H1 (cell line): ENCODE results near the gene THAP4. TPM values are rescaled to one million over a fixed set of nuclear protein-coding genes. Genes with fewer than 3 reads are reported as not detected.

Experiments
- CTCF ChIA-PET: fragments of 300-600 bp; sonication (Branson Sonifier 250); formaldehyde crosslinking; loops from one replicate; lab custom pipeline; 2021; ENCODE audit not compliant: partially characterized antibody; lab: Charles Lee
- POLR2A ChIA-PET: fragments of 300-600 bp; sonication (Branson Sonifier 250); formaldehyde crosslinking; loops from one replicate; lab custom pipeline; 2021; ENCODE audit warnings: inconsistent platforms; ENCODE audit not compliant: partially characterized antibody; lab: Charles Lee
- DNase-seq, 2 experiments: peaks; one replicate each; pipeline versions ENCODE4 v3.0.0 to v3.0.0-alpha.2; 2010 to 2022; ENCODE audit warnings: low spot score in 2 of 2, low read depth in 1 of 2, mixed read lengths in 1 of 2
- FAIRE-seq: peaks from 2 replicates; lab custom pipeline; 2011; peaks lifted over from hg19 to GRCh38; lab: Jason Lieb, UNC
- H2AFZ ChIP-seq: 2 replicates; pipeline ENCODE4 v1.8.1; 2012; ENCODE audit warnings: low read length, inconsistent platforms
- H2AK5ac ChIP-seq: 2 replicates; pipeline ENCODE4 v1.6.1; 2013; ENCODE audit warnings: low read depth, low read length
- H2BK120ac ChIP-seq: replicated peaks from 2 replicates; pipeline ENCODE3; 2013; ENCODE audit warnings: low read depth, low read length, inconsistent platforms
- H2BK12ac ChIP-seq: 2 replicates; pipeline ENCODE4 v1.6.1; 2013; ENCODE audit warnings: low read depth, low read length
- H2BK15ac ChIP-seq: 2 replicates; pipeline ENCODE4 v1.6.1; 2013; ENCODE audit warnings: low read length
- H2BK20ac ChIP-seq: 2 replicates; pipeline ENCODE4 v1.6.1; 2013; ENCODE audit warnings: low read length
- H2BK5ac ChIP-seq: 2 replicates; pipeline ENCODE4 v1.6.1; 2013; ENCODE audit warnings: low read depth, low read length
- H3K14ac ChIP-seq: 2 replicates; pipeline ENCODE4 v1.6.1; 2013; ENCODE audit warnings: inconsistent platforms; ENCODE audit not compliant: insufficient read length
- H3K18ac ChIP-seq: 2 replicates; pipeline ENCODE4 v1.6.1; 2013; ENCODE audit warnings: low read length; ENCODE audit errors: extremely low read depth
- H3K23ac ChIP-seq: 2 replicates; pipeline ENCODE4 v1.6.1; 2013; ENCODE audit warnings: inconsistent platforms; ENCODE audit not compliant: insufficient read length
- H3K23me2 ChIP-seq: 2 replicates; pipeline ENCODE4 v1.6.1; 2013; ENCODE audit warnings: low read depth, low read length
- H3K27ac ChIP-seq: 2 replicates; pipeline ENCODE4 v1.6.1; 2011; ENCODE audit warnings: low read depth, low read length, inconsistent platforms
- H3K27me3 ChIP-seq, 4 experiments: replicated peaks in 1 of 4; 1 replicate in 1 of 4; 2 replicates in 3 of 4; pipeline versions ENCODE4 v1.6.1 to v1.8.1; 2011 to 2013; ENCODE audit warnings: low read length in 3 of 4, mild to moderate bottlenecking in 3 of 4, inconsistent platforms in 2 of 4, mixed read lengths in 2 of 4, moderate library complexity in 1 of 4; ENCODE audit not compliant: control insufficient read depth in 3 of 4, insufficient read depth in 3 of 4; ENCODE audit errors: extremely low read depth in 1 of 4
- H3K36me3 ChIP-seq, 4 experiments: 2 replicates each; pipeline versions ENCODE4 v1.6.1 to v1.8.1; 2011 to 2013; ENCODE audit warnings: mild to moderate bottlenecking in 4 of 4, low read length in 3 of 4, moderate library complexity in 2 of 4, control low read depth in 1 of 4, inconsistent platforms in 1 of 4; ENCODE audit not compliant: insufficient read depth in 4 of 4, control insufficient read depth in 2 of 4
- H3K4ac ChIP-seq: replicated peaks from 2 replicates; pipeline ENCODE3; 2013; ENCODE audit warnings: low read length, low read depth, mixed read lengths, inconsistent platforms; ENCODE audit not compliant: insufficient read length
- H3K4me1 ChIP-seq, 4 experiments: replicated peaks in 1 of 4; 1 replicate in 1 of 4; 2 replicates in 3 of 4; pipeline versions ENCODE4 v1.6.1 to v1.8.1; 2011 to 2013; ENCODE audit warnings: low read length in 3 of 4, inconsistent platforms in 2 of 4, mixed read lengths in 1 of 4; ENCODE audit not compliant: insufficient read depth in 4 of 4, control insufficient read depth in 3 of 4
- H3K4me2 ChIP-seq, 2 experiments: 2 replicates each; pipeline versions ENCODE4 v1.6.1 to v1.8.1; 2011 to 2013; ENCODE audit warnings: low read depth in 2 of 2, low read length in 2 of 2, control low read depth in 1 of 2, inconsistent platforms in 1 of 2, mild to moderate bottlenecking in 1 of 2; ENCODE audit not compliant: insufficient read depth in 1 of 2
- H3K4me3 ChIP-seq, 4 experiments: fragments of 200-600, 300-600 bp in 1 of 4; sonication (generic), shearing (Covaris generic), sonication (Bioruptor Twin) in 1 of 4; 2 replicates each; pipeline versions ENCODE4 v1.5.1 to v1.8.1; 2011 to 2016; ENCODE audit warnings: low read length in 4 of 4, low read depth in 3 of 4, control low read depth in 2 of 4, inconsistent platforms in 2 of 4, mild to moderate bottlenecking in 2 of 4, mixed read lengths in 1 of 4, moderate library complexity in 1 of 4; ENCODE audit not compliant: insufficient read depth in 2 of 4; ENCODE audit errors: extremely low read depth in 1 of 4
- H3K56ac ChIP-seq: replicated peaks from 2 replicates; pipeline ENCODE3; 2013; ENCODE audit warnings: low read depth, mild to moderate bottlenecking, mixed read lengths, low read length, inconsistent platforms; ENCODE audit not compliant: insufficient read length
- H3K79me1 ChIP-seq: 2 replicates; pipeline ENCODE4 v1.6.1; 2013; ENCODE audit warnings: low read depth, low read length, control low read depth
- H3K79me2 ChIP-seq, 2 experiments: 2 replicates each; pipeline versions ENCODE4 v1.6.1 to v1.8.1; 2012 to 2013; ENCODE audit warnings: low read length in 2 of 2, mild to moderate bottlenecking in 2 of 2, inconsistent platforms in 1 of 2; ENCODE audit not compliant: insufficient read depth in 2 of 2, control insufficient read depth in 1 of 2
- H3K9ac ChIP-seq, 4 experiments: replicated peaks in 1 of 4; 1 replicate in 1 of 4; 2 replicates in 3 of 4; pipeline versions ENCODE4 v1.6.1 to v1.8.1; 2011 to 2013; ENCODE audit warnings: low read depth in 3 of 4, low read length in 3 of 4, control low read depth in 2 of 4, mild to moderate bottlenecking in 2 of 4, moderate library complexity in 2 of 4, inconsistent platforms in 1 of 4; ENCODE audit errors: extremely low read depth in 1 of 4
- H3K9me3 ChIP-seq, 2 experiments: 2 replicates each; pipeline versions ENCODE4 v1.6.1 to v1.8.1; 2012 to 2013; ENCODE audit warnings: mild to moderate bottlenecking in 2 of 2, moderate library complexity in 2 of 2, control low read depth in 1 of 2, inconsistent platforms in 1 of 2, low read depth in 1 of 2, low read length in 1 of 2, mixed read lengths in 1 of 2; ENCODE audit not compliant: insufficient read depth in 2 of 2
- H4K20me1 ChIP-seq, 2 experiments: replicated peaks in 1 of 2; 2 replicates each; pipeline versions ENCODE3 to v1.8.1; 2011 to 2013; ENCODE audit warnings: inconsistent platforms in 2 of 2, low read length in 2 of 2, mild to moderate bottlenecking in 1 of 2; ENCODE audit not compliant: insufficient read depth in 2 of 2, control insufficient read depth in 1 of 2
- H4K5ac ChIP-seq: 2 replicates; pipeline ENCODE4 v1.6.1; 2013; ENCODE audit warnings: low read length, low read depth, mixed read lengths, inconsistent platforms; ENCODE audit not compliant: insufficient read length
- H4K8ac ChIP-seq: 2 replicates; pipeline ENCODE4 v1.8.0; 2013; ENCODE audit warnings: mild to moderate bottlenecking, moderate library complexity, low read length, inconsistent platforms; ENCODE audit not compliant: insufficient read depth; ENCODE audit errors: extremely low read depth
- H4K91ac ChIP-seq: replicated peaks from 2 replicates; pipeline ENCODE3; 2013; ENCODE audit warnings: low read length, mixed read lengths, inconsistent platforms; ENCODE audit not compliant: insufficient read length
- CEBPB ChIP-seq: IDR thresholded peaks from 2 replicates; pipeline ENCODE4 v1.6.1; 2012; ENCODE audit warnings: low read depth, low read length
- CREB1 ChIP-seq: IDR thresholded peaks from 2 replicates; pipeline ENCODE4 v1.6.1; 2012; ENCODE audit warnings: inconsistent platforms
- CTCF ChIP-seq, 3 experiments: IDR thresholded peaks; 1 replicate in 2 of 3; 2 replicates in 1 of 3; pipeline versions ENCODE4 v1.5.1 to v1.6.1; 2011; ENCODE audit warnings: low read length in 3 of 3, mild to moderate bottlenecking in 3 of 3, inconsistent platforms in 2 of 3, low read depth in 1 of 3, moderate library complexity in 1 of 3; ENCODE audit not compliant: insufficient read depth in 1 of 3; ENCODE audit errors: control extremely low read depth in 1 of 3
- FOSL1 ChIP-seq: IDR thresholded peaks from 2 replicates; pipeline ENCODE4 v1.6.1; 2011; ENCODE audit warnings: mild to moderate bottlenecking, low read depth, low read length, moderate library complexity; ENCODE audit not compliant: insufficient read depth
- JUN ChIP-seq: IDR thresholded peaks from 2 replicates; pipeline ENCODE4 v1.6.1; 2011; ENCODE audit warnings: low read depth, mild to moderate bottlenecking, improper control_type of control experiment, low read length
- KDM5A ChIP-seq: fragments of 200-600 bp; IDR thresholded peaks from 2 replicates; pipeline ENCODE4 v1.7.1; 2012; ENCODE audit warnings: mild to moderate bottlenecking, low read length, inconsistent platforms, mixed read lengths
- RFX5 ChIP-seq: IDR thresholded peaks from 2 replicates; pipeline ENCODE4 v1.6.1; 2011; ENCODE audit warnings: low read depth, low read length, improper control_type of control experiment, borderline replicate concordance
- SP1 ChIP-seq: IDR thresholded peaks from 2 replicates; pipeline ENCODE4 v1.6.1; 2011; ENCODE audit warnings: low read depth, low read length
- TAF1 ChIP-seq: IDR thresholded peaks from 2 replicates; pipeline ENCODE4 v1.6.1; 2011; ENCODE audit warnings: mild to moderate bottlenecking, low read depth, low read length
- TCF12 ChIP-seq: IDR thresholded peaks from 2 replicates; pipeline ENCODE4 v1.6.1; 2011; ENCODE audit warnings: low read depth, mild to moderate bottlenecking, low read length
- WGBS, 2 experiments: shearing (Covaris generic) in 1 of 2; methylation state at CpG; one replicate each; pipeline versions ENCODE4 v1.1.6 to v1.1.7; 2013 to 2015; ENCODE audit warnings: low lambda C conversion rate in 2 of 2, mixed read lengths in 2 of 2, inconsistent platforms in 1 of 2, low coverage in 1 of 2, missing lambda C conversion rate in 1 of 2; ENCODE audit not compliant: insufficient replicate concordance in 2 of 2, insufficient coverage in 1 of 2, insufficient read length in 1 of 2; ENCODE audit errors: extremely low coverage in 1 of 2, missing lambda C conversion rate in 1 of 2; 5-methylcytosine and 5-hydroxymethylcytosine counted together
- polyA plus RNA-seq, 7 experiments: library from polyadenylated mRNA; depleted of rRNA in 3 of 7; stranded (reverse) in 5 of 7; unstranded in 2 of 7; fragments of >200 nt in 5 of 7; fragments of 200-250 nt in 2 of 7; gene quantifications; 1 replicate in 5 of 7; 2 replicates in 1 of 7; 4 replicates in 1 of 7; pipeline versions ENCODE4 v1.2.1 to v1.2.3, GENCODE V29; 2011 to 2013; ENCODE audit warnings: missing spikeins in 2 of 7, mixed read lengths in 2 of 7
- total RNA-seq: library from RNA; stranded (reverse); fragmentation: NEBNext Ultra II Directional; extraction: Animal tissue kit (Norgen Biotek cat#: 25700); gene quantifications from 2 replicates; pipeline ENCODE4 v1.2.1, GENCODE V29; 2021
- TF ChIP-seq, protein P1 (sequence below): IDR thresholded peaks from 2 replicates; pipeline ENCODE4 v1.6.1; 2012; ENCODE audit warnings: inconsistent platforms

The THAP4 gene
- total and polyA plus RNA-seq, 2 of the 8 experiments (the other 6 are each of a cell fraction or from before 2014, with no cell fraction given), result 78.9 to 83.6 TPM

DNA sequence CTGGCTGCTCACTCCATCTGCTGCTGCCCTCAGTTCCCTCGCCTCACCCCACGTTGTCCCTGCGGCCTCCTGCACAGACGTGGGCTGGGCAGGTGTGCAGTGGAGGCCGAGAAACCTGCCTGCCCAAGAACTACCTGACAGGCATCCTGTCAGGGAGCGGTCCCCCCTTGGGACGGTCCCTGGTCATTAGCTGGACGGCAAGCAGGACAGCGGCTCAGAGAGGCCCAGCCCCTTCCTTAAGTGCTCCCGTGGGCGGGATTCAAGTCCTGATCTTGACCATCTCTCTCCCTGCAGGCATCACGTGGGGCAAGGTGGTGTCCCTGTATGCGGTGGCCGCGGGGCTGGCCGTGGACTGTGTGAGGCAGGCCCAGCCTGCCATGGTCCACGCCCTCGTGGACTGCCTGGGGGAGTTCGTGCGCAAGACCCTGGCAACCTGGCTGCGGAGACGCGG is 67.1 kb downstream of the THAP4 start:
- Histone ChIP-seq H4K91ac (no peak overlapping the region), H3K18ac (no peak overlapping the region; the same call in 1 of the 2 replicates), H3K14ac (no peak overlapping the region), H3K27ac (no peak overlapping the region), H2AFZ (no peak overlapping the region), H3K23ac (no peak overlapping the region), H4K5ac (no peak overlapping the region), H3K23me2 (peaks cover 6% of the 10 kb centered on the region; the same call in 1 of the 2 replicates), H2BK12ac (no peak overlapping the region; the same call in 1 of the 2 replicates), H4K20me1 (peaks cover 0 to 8% of the 10 kb centered on the region in 2 experiments), H2AK5ac (no peak overlapping the region), H3K4ac (no peak overlapping the region), H3K4me2 (peak overlapping the region; percentile 62 to 69), H3K27me3 (peaks cover 0 to 2% (median 0%) of the 10 kb centered on the region in 4 experiments; a peak in 3 of 7 replicates), H3K4me3 (peak overlapping the region; percentile 26 to 46 (median 34); a peak in 5 of 8 replicates), H3K79me1 (no peaks in the 10 kb centered on the region; the same call in none of the 2 replicates), H3K9ac (no peak overlapping the region), H3K36me3 (peaks cover 0 to 4% (median 2%) of the 10 kb centered on the region in 4 experiments; a peak in 2 of 8 replicates), H2BK15ac (no peak overlapping the region), H2BK5ac (no peak overlapping the region), H3K56ac (no peak overlapping the region), H3K4me1 (peaks cover 0 to 16% (median 2%) of the 10 kb centered on the region in 4 experiments; a peak in 3 of 7 replicates), H3K9me3 (no peaks in the 10 kb centered on the region), H4K8ac (no peak overlapping the region; the same call in 1 of the 2 replicates), H3K79me2 (no peaks in the 10 kb centered on the region; a peak in 1 of 4 replicates), H2BK120ac (no peak overlapping the region), H2BK20ac (no peak overlapping the region)
- WGBS, 2 experiments, result 50% methylated on average over 23 of the region's 23 CpGs; no CpG with 5 or more reads in 1 of the 2 experiments
- ChIA-PET CTCF (interaction anchor here (1.1 to 1.3 kb wide), 2 partner anchors 26 to 89 kb away, joined by 3 to 4 read pairs; no protein-coding TSS in a partner anchor), POLR2A (interaction anchor here (3.5 kb wide), 1 partner anchor 10 kb away, joined by 22 read pairs; the partner anchor contains the start of gene BOK)
- DNase-seq (no peak), FAIRE-seq (no peak)
- TF ChIP-seq FOSL1 (no peak), CREB1 (no peak), CEBPB (no peak), TAF1 (no peak), SP1 (no peak), RFX5 (no peak), KDM5A (no peak), CTCF (IDR thresholded peaks at IDR 0.05; ENCODE audit: control extremely low read depth in 1 of 3, insufficient read depth in 1 of 3, low read depth in 1 of 3, low read length in 3 of 3) (no peak), TCF12 (no peak), JUN (no peak)
- TF ChIP-seq, protein P1, sequence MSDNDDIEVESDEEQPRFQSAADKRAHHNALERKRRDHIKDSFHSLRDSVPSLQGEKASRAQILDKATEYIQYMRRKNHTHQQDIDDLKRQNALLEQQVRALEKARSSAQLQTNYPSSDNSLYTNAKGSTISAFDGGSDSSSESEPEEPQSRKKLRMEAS, result no peak
